Left ventricle myocardium inferior (tissue), 1 donor: ENCODE data around the gene RASIP1. TPM values are rescaled to one million over a fixed set of nuclear protein-coding genes. Genes with fewer than 3 reads are reported as not detected.

ENCODE experiments used
- DNase-seq: peaks from one replicate; pipeline ENCODE4 v3.0.0-alpha.2; 2020
- H3K27ac ChIP-seq: fragments of 200-600 bp; replicated peaks from 2 replicates; pipeline ENCODE4 v1.8.0; 2021
- H3K27me3 ChIP-seq: fragments of 200-600 bp; 2 replicates; pipeline ENCODE4 v1.8.0; 2021; ENCODE audit warnings: low read depth
- H3K36me3 ChIP-seq: fragments of 200-600 bp; 2 replicates; pipeline ENCODE4 v1.8.0; 2021
- H3K4me1 ChIP-seq: fragments of 200-600 bp; 2 replicates; pipeline ENCODE4 v1.8.0; 2021
- H3K4me3 ChIP-seq: fragments of 200-600 bp; 2 replicates; pipeline ENCODE4 v1.8.0; 2021; ENCODE audit warnings: mild to moderate bottlenecking, moderate library complexity
- H3K9me3 ChIP-seq: fragments of 200-600 bp; replicated peaks from 2 replicates; pipeline ENCODE4 v1.8.0; 2021
- CTCF ChIP-seq: fragments of 200-600 bp; IDR thresholded peaks from 2 replicates; pipeline ENCODE4 v1.8.0; 2021; ENCODE audit warnings: antibody characterized with exemption, mild to moderate bottlenecking, borderline replicate concordance
- intact Hi-C: fragments of 100-400 bp; cut with micrococcal nuclease; formaldehyde crosslinking; loops from one replicate; pipeline ENCODE4 v1.11.0; 2022
- total RNA-seq: library from RNA; stranded (reverse); fragmentation: NEBNext Ultra II Directional; extraction: Animal tissue kit (Norgen Biotek cat#: 25700); gene quantifications from one replicate; pipeline ENCODE4 v1.2.1, GENCODE V29; 2021
- donor health status: DM: no; HTN: yes; CAD: no; lungs with severe emphysema.

The RASIP1 gene
- total RNA-seq, 1 donor from 2014 or later: 13.9 TPM

DNA sequence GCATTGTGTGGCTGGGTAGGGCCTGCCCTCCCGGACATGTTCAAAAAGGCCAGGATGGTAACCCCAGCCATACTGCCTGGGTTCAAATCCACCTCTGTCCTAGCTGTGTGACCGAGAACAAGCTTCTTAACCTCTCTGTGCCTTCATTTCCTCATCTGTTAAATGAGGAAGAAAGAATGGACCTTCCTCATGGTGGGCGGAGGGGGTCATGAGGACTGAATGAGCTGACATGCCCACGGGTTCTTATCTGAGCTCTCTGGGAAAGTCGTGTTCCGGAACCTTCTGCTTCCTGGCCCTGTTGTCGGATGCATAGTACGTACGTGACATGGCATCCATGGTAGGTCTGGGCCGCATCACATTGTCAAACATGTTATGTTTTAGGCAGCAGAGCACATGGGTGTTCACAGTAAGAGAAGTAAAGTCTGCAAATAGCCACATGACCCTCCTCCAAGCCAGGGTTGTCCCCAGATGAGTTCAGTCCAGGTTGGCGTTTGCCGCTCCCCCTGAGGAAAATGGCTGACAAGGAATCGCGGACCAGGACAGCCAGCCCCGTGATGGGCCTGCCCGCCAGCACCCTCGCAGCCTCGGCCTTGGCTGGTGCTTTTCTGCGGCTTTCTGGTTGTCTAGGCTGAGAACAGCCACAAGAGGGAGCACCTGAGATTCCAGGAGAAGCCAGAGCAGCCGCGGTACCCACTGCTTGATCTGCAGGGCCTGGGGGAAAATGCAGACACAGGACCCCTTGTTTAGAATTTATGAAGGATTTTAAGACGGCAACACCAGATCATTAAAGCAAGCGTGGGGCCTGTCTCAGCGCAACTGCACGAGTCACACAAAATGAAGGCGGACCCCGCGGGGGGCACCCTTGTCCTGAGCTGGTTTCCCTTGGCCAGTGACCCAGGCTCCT, 65.2 kb downstream of the RASIP1 start:
- no peaks in the 10 kb centered on the region for H3K9me3 ChIP-seq
- peaks cover 9% of the 10 kb centered on the region for H3K4me1 ChIP-seq
- intact Hi-C loops: no loop called here
- H3K27me3 ChIP-seq: no peaks in the 10 kb centered on the region
- peak; percentile 77 for DNase-seq
- H3K4me3 ChIP-seq: no peak overlapping the region
- peak overlapping the region; percentile 45 for H3K27ac ChIP-seq
- H3K36me3 ChIP-seq: no peaks in the 10 kb centered on the region
- TF ChIP-seq CTCF: peak; percentile 90

DNA sequence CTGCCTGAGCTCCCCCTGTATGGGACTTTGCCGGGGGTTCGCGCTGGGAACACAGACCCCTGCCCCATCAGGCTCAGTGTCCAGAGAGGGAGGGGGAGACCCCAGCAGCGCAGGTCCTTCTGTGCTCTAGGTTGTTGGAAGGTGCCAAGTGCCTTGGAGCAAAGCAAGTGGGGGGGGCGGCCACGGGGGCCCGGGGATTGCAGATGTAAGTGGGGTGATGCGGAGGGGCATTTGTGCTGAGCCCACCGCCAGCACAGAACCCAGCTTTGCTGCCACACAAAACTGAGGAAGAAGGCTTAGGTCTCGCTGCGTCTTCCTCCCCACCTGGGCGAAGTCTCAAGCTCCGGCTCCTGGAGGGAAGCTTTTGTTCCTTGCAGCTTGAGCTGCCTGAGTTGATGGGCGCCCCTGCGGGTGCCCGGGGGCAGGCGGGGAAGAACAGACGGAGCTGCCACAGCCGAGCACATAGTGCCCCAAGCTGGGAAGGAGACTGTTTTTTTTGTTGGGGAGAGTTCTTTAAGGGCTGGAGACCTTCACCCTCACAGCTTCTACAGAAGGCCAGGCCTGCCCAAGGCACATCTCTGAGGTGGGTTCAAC, 66.1 kb downstream of the RASIP1 start:
- Histone ChIP-seq H3K27ac (no peak overlapping the region), H3K4me1 (peaks cover 9% of the 10 kb centered on the region), H3K4me3 (no peak overlapping the region), H3K9me3 (no peaks in the 10 kb centered on the region), H3K27me3 (no peaks in the 10 kb centered on the region), H3K36me3 (no peaks in the 10 kb centered on the region)
- no peak for DNase-seq
- TF ChIP-seq CTCF: no peak
- intact Hi-C loops: no loop called here

GRCh38 chr19:48673436-48674100, 66.8 kb downstream of the RASIP1 start:
- DNase-seq: no peak
- no peaks in the 10 kb centered on the region for H3K36me3 ChIP-seq
- no peak for TF ChIP-seq CTCF
- no peak overlapping the region for H3K27ac ChIP-seq
- no peaks in the 10 kb centered on the region for H3K9me3 ChIP-seq
- intact Hi-C loops: no loop called here
- no peaks in the 10 kb centered on the region for H3K27me3 ChIP-seq
- H3K4me1 ChIP-seq: peaks cover 9% of the 10 kb centered on the region
- H3K4me3 ChIP-seq: no peak overlapping the region

- H3K4me1 ChIP-seq: peaks cover 9% of the 10 kb centered on the region
- no peak within 1 kb of the TSS for H3K4me3 ChIP-seq
- no peak for TF ChIP-seq CTCF
- H3K27me3 ChIP-seq: no peaks in the 10 kb centered on the region
- intact Hi-C loops: no loop called here
- DNase-seq: no peak
- no peaks in the 10 kb centered on the region for H3K36me3 ChIP-seq
- H3K9me3 ChIP-seq: no peaks in the 10 kb centered on the region
- H3K27ac ChIP-seq: no peak within 1 kb of the TSS
Observed at GRCh38 chr19:48672994-48673393, 67.4 kb downstream of the RASIP1 start, which contains the start of gene NTN5. NTN5 (minus strand) TSS chr19:48673017; CDS start chr19:48670986, 2,031 bp downstream.

- no peaks in the 10 kb centered on the region for H3K36me3 ChIP-seq
- DNase-seq: no peak
- intact Hi-C loops: no loop called here
- H3K27me3 ChIP-seq: no peaks in the 10 kb centered on the region
- peaks cover 9% of the 10 kb centered on the region for H3K4me1 ChIP-seq
- H3K9me3 ChIP-seq: no peaks in the 10 kb centered on the region
- no peak overlapping the region for H3K4me3 ChIP-seq
- no peak for TF ChIP-seq CTCF
- H3K27ac ChIP-seq: no peak overlapping the region
Observed at GRCh38 chr19:48671446-48671995, 68.9 kb downstream of the RASIP1 start.
